COLO829 (cell line): Measurements from ENCODE around the gene ETS1.
A peak's percentile ranks its signal among the peaks of the same experiment; 100 is the strongest.

Experiments used
- DNase-seq: peaks from one replicate; pipeline ENCODE4 v3.0.0; 2012; ENCODE audit warnings: low spot score

The ETS1 gene

DNA sequence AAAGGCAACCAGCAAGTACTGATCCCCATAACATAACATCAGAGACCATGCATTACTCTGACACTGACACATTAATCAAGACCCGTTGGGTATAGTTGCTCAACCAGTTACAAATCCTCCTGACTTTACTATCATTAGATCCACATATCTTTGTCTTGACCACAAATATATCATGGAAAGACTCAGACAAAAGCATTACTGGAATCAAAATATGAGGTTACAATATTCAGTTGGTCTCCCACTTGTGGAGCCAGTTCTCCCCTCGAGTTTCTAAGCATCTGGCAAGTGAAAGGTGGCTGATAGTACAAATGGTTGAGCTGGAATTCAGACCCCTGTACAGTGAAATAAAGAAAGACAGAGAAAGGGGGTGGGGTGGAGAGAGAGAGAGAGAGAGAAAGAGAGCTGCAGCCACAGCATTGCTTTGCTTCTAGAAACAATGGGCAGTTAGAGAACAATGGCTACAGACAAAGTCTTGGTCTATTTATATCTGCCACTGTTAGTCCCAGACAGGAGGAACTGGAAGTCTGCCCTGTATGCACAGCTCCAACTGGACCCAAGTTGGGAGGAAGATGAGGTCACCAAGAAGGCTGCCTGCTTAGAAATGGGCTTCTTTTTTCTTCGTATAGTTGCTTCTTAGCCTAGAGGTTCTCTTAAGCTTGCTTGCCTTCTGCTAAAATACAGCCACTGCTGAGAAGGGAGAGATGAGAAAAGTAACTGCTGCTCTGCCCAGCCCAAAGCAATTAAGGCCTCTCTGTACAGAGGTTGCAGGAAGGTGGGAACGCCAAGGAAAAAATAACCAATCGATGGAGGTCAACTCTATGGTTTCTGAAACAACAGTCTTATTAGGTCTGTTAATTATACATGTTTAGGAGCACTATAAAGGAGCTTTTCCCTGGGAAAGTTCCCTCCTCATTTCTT, 85.5 kb downstream of the ETS1 start:
- DNase-seq = no peak

DNA sequence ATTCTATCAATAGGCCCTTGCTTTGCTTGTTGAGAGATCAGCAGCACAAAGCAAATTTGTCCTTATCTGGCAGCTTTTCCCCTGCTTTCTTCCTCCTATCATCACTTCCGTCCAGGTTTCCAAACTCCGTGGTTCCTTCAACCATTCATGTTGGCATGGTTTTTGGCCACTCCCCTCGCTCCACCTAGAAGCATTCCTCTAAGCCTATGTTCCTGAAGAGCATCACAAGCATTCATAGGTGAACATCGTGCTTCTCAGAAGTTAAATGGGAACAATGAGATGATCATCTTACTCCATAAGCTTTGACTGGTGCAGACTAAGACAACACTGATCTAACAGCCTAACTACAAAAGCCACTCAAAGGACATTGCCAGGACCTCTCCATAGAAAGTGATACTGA, 86.3 kb downstream of the ETS1 start:
- DNase-seq = no peak

DNA sequence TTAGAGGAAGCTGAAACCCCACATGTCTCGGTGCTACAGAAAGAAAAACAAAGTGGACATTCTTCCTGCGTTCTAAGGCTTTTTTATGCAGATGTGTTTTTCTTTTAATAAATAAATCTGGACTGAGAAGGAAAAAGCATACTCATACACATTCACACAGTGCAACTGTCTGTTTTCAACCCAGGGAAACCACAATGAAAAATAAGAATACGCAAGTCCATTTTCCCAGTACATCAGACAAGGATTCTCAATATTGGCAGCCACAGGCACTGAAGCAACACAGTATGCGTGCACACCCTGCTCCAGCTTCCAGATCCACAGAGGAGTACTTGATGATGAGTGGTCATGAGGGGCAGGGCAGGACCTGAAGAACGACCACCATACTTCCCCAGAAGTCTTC, 86.9 kb downstream of the ETS1 start:
- no peak for DNase-seq

DNA sequence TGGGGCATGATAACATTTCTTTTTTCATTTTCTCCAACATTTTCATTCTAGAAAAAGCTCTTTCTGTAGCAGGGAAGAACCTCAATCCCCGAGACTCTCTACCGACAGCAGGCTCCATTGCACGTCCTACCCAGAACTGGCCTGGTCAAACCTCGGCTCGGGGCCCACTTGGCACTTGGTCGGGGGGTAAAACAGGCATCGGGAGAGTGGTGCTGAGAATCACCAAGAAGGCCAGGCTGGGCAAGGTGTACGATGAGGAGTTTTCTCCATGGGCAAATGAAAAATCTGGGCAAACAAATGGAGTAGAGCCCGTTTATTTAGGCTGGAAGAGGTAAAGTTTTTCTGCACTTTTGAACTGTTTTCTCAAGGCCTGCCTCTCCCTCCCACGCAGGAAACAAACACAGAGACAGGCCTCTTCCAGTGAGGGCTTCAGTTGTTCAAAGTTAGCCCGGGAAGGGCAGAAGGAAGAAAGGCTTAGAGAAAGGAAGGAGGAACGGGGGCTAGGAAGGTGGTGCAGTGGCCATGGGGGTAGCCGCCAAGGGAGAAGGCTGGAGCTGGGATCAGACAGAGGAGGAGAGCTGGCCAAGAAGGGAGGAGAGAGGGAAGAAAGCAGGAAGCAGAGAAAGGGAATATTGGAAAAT, 87.6 kb downstream of the ETS1 start:
- DNase-seq = no peak

DNA sequence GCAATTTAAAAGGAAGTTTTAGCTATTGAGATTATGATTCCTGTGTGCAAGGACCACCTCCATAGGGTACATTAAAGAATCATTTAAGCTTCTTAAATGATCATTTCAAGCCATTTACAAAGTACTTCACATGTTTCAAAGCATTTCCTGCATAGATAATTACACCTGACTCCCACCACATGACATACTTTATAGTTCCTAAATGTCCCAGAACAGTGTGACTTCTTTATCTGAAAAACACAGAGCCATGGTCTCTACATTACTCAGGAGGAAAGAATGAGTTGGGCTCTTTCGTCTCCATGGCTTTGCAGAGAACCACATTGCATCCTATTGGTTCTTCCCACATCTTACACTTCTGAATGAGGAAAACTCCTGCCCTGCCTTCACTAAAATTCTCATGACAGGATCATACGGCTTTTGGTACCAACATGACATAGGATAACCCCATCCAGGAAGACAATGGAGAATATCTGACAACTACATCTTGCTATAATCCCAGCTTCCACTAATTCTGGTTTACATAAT, 88.6 kb downstream of the ETS1 start:
- no peak for DNase-seq

DNA sequence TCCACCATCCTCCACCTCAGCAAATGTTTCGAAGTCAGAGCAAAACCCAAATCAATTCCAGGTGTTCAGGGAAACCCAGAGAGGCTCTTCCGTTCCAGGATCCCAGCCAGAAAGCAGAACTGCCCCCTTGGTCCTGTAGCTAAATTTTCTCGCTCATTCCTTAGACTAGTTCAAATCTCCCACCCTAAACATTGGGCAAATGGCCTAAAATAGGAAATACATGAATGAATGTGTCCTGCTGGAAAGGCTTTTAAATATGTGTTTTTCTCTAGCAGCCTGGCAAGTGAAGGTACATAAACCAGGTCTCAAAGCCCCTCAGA, 89.6 kb downstream of the ETS1 start:
- no peak for DNase-seq

DNA sequence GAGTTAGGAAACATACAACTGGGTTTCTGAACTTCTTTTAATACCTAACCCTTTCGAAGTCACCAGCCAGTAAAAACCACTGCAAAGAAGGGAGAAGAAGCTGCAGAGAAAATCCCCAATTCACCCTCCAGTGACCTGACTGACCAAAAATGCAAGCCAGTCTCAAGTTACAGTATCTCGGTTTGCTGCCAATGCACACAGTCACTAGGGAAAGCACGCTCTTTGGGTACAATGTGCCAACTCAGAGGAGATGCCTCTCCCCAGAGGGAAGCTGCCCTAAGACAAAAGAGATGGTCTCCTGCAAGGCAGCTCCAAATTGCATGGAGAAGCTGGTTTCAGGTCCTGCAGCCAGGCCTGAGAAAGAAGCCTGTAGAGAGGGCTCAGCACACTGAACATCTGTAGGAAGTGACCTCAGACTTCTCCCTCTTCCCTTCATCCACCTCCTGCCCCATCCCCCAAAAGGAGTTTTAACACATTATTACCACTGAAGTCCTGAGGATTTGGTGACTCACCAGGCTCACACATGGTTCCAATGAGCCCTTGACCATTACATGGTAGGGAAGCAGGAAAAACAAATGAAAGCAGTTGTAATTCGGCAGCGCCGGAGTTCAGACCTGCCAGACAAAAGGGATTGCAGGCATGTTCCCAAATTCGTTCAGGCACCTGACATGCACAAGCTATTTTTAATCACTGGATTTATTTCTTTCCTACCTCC, 90.1 kb downstream of the ETS1 start:
- DNase-seq = peak; percentile 75

DNA sequence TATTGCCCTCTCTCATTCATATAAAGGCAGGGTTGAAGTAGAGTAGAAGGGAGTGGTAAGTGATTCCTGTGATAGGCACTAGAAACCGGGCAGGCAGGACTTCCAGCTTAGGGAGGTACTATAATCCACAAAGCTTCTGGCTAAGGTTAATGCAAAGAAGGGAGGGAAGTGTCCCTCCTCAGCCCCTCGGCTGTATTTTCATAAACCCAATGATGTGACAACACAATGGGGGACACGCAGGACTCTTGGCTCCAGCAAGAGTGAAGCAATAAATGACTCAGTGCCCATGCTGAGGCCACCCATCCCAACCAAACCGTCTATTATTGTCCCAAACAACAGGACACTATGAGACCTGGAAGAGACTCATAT, 90.7 kb downstream of the ETS1 start:
- DNase-seq = no peak

DNA sequence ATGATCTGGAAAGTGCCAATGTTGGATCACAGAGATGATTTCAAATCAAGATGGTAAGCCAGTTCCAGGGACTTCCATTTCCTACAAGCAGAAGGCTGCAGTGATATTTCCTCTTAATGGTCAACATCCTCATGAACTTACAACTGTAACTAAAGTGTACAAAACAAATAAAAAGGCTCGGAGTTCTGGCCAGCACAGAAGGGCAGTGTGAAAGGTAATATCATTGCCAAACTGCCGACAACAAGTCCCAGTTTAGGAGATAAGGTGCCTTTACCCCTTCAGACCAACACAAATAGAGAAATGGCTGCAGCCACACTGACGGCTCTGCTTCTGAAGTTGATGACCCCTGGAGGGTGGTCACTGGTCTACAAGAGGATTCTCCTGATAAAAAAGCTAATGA, 91.1 kb downstream of the ETS1 start:
- DNase-seq = no peak

DNA sequence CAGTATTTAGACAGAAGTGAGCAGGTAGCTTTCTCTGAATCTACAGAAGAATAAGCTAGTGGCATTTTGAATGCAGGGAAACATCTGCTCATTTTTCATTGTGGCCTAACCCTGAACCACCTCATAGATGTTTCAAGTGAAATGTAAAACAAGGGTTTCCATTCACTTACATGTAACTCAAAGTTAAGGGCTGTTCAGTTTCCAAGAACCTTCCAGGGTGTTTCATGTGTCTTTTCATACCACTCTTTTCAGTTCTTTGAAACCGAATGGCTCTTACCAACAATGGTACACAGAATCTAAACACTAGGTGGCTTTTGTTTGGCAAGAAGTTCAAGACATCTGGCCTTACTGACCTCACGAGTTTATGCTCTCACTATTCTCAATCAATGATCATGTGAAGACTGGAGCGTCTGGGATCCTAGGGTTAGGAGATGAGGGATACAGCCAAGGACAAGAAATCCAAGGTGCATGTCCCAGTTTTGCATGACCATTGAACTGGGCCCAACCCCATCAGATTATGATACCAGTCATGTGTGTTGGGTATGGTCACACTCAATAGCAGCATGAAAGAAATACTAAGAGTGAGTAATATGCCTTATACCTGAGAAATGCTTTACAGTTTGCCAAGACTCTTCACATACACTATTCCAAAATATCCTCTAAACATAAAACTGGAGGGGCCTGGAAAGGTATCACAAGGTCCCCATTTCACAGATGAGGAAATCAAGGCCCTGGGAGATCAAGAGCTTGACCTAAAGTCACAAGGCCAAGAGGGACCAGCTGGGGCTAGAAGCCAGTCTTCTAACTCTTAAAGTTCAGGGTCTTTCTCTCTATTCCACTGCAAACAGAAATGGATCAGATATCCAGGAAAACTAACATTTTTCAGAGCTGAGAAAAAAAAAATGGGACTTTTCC, 92.7 kb downstream of the ETS1 start:
- no peak for DNase-seq

DNA sequence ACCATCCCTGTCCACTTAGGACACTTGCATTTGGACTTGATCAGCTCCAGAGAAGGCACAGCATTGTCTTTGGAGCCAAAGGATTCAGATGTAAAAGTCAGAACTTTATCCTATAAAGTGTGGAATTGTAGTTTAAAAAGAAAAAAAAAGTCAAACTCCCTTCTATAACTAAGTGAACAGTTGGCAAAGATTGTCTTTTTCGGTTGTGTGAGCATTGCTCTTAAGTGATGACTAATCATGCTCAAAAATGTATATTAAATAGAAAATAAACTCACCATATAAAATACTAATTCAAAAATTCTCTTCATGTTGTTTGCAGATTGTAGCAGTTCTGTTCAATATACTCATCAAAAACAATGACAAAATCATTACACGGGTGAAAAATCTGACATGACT, 93.8 kb downstream of the ETS1 start:
- DNase-seq = no peak

DNA sequence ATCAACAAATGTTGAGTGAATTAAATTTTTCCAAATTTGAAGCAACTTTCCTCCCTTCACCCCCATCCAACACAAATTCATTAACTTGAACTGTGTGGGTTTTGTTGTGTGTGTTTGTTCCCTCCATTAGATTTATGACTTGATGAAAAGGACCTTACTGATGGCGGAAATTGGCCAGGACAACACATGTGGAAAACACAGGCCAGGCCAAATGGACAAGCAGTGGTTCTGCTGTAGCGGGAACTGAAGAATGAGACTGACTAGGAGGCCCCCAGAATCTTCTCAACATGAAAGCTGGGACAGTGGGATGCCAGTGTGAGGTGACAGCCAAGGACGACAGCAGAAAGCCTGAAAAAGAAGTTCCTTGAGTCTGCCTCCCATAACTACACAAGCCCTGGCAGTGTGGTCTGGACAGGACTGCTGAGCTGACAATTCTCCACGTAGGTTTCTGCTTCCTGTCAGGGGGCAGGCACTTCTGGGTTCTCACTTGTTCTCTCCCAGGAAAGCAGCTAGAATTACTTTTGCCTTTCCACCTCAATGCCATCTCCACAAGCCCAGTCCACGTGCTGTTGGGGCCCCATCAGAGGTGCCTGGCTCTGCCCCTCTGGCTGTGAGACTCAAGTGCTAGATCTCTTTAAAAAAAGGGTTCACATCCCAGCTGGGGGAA, 94.3 kb downstream of the ETS1 start:
- no peak for DNase-seq

DNA sequence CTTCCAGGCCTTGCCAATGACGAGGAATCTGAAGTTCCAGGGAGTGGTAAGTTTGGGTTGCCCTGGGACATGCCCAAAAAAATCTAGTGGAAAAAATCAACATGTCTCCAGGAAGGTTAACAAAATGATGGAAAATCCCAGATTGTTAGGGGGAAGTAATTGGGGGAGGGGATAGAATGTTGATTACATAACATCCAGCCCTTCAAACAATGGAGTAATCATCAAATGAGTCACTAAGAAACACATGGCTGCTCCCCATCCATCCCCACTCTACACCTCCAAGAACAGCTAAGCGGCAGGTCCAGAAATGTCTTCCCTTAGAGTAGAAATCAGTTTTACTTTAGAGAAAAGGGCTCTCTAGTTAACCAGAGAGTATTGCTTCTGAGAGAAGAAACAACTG, 94.9 kb downstream of the ETS1 start:
- no peak for DNase-seq

DNA sequence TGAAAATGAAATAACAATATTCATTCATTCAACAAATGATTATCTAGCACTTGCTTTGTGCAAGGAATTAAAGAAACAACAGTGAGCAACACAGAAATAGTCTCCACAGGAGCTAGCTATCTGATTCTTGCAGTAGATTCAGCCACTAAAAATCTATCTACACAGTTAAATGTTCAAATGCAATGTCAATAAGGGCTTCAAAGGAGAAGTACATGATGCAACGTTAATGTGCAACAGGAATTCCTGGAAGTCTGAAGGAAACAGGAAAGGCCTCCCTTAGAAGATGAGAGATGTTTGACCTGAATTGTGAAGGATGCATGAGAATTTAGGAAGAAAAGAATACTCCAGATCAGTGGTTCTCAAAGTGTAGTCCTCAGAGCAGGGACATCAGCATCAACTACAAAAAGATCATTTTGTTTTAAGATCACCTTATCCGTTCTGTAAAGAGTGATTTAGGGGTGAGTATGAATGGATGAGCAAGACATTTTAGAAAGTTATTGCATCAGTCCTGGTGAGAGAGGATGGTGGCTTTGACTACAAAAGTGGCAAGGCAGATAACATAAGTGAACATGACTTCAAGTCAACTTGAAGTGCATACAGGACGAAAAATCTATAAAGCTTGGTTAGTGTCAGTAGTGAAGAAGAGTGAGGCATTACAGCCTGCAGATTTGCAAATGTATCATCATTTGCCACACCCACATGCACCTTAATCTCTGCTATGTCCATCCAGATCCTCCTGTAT, 96.0 kb downstream of the ETS1 start:
- no peak for DNase-seq

DNA sequence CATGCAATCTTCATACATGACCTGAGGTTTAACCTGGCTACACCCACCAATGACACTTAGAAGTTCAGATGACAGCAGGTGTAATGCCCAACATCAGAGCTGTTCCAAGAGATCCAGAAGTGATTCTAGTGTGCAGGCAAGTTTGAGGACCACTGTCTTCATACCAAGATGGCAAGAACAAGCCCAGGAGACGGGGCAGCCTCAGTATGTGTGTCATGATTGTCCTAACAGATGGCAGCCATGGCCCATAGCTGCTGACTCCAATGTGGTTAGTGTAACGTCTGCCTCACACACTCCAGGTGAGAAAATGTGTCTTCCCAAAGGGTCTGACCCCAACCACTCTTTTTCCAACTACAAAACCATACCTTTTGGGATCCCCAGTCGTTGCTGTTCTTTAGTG, 97.3 kb downstream of the ETS1 start:
- no peak for DNase-seq

DNA sequence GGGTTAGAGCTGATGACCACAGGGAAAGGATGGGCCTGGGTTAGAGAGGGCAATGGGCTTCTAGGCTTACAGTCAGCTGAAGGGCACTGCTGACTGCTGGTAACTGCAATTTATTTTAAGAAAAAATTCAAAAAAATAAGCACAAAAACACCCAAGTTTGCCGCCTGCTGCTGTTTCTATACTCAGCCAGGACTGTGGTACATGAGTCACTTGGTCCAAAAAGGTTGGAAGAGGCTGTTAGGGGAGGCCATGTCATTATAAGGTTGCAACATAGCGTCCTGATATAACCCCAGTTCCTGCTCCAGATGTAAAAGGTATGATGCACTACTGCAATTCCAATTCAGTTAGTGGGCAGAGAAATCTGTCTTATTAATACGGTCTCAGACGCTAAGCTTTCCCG, 98.9 kb downstream of the ETS1 start:
- no peak for DNase-seq

DNA sequence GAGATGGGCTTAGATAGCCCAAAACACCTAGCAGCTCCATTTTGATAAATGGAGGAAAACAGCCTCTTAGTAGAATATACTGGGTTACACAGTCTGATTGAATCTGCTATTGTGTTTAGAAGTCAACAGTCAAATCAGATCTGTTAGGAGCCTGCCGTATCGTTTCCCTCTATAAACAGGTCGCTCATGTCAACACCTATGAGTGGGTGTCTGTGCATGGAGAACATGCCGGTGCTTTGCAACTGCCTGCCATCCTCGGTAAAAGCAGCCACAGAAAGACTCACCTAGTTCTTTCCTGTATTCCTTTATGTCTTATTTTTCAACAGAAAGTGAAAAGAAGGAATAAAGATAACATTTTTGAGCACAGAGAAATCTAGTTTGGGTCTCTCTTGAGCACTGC, 99.4 kb downstream of the ETS1 start:
- no peak for DNase-seq

DNA sequence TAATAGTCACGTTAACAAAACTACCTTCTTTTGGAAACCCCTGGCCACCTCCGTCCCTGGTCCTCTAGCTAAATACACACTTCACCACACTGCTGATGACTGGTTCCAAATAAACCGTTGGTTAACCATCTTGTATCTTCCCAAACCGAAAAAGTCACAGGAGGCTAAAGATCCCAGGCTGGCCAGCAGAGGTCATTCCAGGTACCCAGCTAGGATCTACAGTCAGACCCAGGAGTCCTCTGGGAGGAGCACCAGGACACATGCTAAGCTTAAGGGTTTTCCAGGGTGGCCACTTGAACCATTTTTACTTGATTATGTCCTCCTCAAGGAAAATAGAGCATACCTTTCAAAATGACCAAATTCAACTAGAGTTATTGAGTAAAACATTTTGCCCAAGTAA, 103.2 kb downstream of the ETS1 start:
- DNase-seq = no peak

DNA sequence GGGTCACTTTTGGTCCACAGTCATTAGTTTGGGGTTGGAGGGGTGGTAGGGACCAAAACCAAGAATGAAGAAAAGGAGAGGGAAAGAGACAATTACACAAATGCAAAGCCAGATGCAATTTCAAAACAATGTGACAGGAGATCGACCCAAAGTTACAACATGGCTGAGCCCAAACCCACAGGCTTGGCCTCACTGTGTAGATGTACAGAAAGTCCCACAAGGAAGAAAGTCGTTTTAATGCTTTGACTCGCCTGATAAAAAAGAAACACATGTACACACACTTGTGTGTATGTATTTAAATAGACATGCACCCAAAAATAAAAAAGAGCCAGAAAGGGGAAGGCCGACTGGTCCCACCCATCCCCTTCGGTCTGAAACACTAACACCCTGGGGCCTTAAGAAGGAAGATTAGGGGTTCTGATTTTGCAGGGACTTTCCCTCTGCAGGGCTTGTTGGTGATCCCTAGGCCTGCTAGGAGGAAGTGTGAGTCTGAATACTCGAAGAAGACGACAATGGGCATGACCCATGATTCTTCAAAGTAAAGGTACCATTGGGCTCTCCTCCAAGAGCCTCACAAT, 104.1 kb downstream of the ETS1 start:
- DNase-seq = no peak

DNA sequence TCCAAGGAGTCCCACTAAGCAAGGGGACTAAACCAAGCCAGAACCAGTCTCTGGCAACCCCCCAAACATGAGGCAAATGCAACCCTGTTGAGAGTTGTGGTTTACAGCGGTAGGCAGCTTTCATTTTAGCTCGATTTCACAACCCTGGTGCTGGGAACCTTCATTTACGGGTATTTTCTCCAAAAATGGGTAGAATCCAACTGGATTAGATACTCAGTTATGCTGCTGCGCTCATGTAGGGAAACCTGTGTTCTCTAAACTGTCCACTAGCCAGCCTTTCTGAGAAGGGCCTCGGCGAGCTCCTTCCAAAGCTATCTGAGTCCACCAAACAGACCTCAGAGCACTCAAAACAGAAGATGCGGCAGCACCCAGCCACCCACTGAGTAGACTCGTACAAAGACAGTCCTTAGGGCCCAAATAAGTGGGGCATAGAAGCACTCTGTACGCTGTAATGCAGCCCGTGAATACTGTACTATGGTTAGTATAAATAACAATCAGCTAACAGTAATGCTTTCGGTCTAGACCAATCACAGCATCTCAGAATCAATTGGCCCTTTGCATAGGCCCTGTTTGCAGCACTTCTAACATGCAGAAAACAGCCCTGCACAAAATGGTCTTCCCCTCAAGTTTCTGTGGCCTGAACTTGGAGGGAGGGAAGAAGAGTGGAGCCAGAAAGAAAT, 104.7 kb downstream of the ETS1 start:
- DNase-seq = no peak
